Tibial nerve (tissue), 4 donors: ENCODE data around the gene HAP1. TPM values are rescaled to one million over a fixed set of nuclear protein-coding genes. Genes with fewer than 3 reads are reported as not detected.

ENCODE experiments used
- DNase-seq, 2 donors: peaks; one replicate each; pipeline ENCODE4 v3.0.0-alpha.2; 2019; ENCODE audit warnings: low spot score in 2 of 2
- H3K27ac ChIP-seq, 4 donors: fragments of 200-600 bp; sonication (generic) in 3 of 4; one replicate each; pipeline ENCODE4 v1.5.1; 2017 to 2019; ENCODE audit warnings: mild to moderate bottlenecking in 1 of 4
- H3K27me3 ChIP-seq, 2 donors: fragments of 200-600 bp; sonication (generic) in 1 of 2; one replicate each; pipeline versions ENCODE4 v1.5.1 to v1.6.0; 2017 to 2019
- H3K36me3 ChIP-seq, 3 donors: fragments of 200-600 bp; sonication (generic); one replicate each; pipeline ENCODE4 v1.5.1; 2018 to 2019
- H3K4me1 ChIP-seq, 4 donors: fragments of 200-600 bp; sonication (generic) in 3 of 4; one replicate each; pipeline ENCODE4 v1.5.1; 2017 to 2019
- H3K4me3 ChIP-seq, 4 donors: fragments of 200-600 bp; sonication (generic) in 3 of 4; one replicate each; pipeline ENCODE4 v1.5.1; 2017 to 2019; ENCODE audit warnings: mild to moderate bottlenecking in 1 of 4, moderate library complexity in 1 of 4
- H3K9me3 ChIP-seq, 4 donors: fragments of 200-600 bp; sonication (generic) in 3 of 4; one replicate each; pipeline ENCODE4 v1.5.1; 2017 to 2019
- EP300 ChIP-seq, 2 donors: sonication (generic); formaldehyde crosslinking; IDR thresholded peaks; one replicate each; pipeline ENCODE4 v1.6.1; 2017; ENCODE audit warnings: antibody characterized with exemption in 2 of 2, mild to moderate bottlenecking in 1 of 2
- POLR2A ChIP-seq, 2 donors: fragments of 450-650 bp; IDR thresholded peaks; one replicate each; pipeline ENCODE4 v1.6.1; 2017; ENCODE audit warnings: antibody characterized with exemption in 2 of 2, mild to moderate bottlenecking in 2 of 2, moderate library complexity in 2 of 2
- WGBS, 2 donors: methylation state at CpG; one replicate each; pipeline ENCODE4 v1.1.5; 2018; 5-methylcytosine and 5-hydroxymethylcytosine counted together
- total RNA-seq, 4 donors: library from RNA; depleted of rRNA; stranded (reverse); fragments of >200 nt; gene quantifications; one replicate each; pipeline ENCODE4 v1.1.0, GENCODE V29; 2016
- TF ChIP-seq, protein P1 (sequence below), 5 experiments: fragments of 200-600 bp in 3 of 5; fragments of 450-650 bp in 2 of 5; sonication (generic) in 3 of 5; IDR thresholded peaks; one replicate each; pipeline ENCODE4 v1.5.1; 2016 to 2019; ENCODE audit warnings: antibody characterized with exemption in 5 of 5, mild to moderate bottlenecking in 3 of 5, moderate library complexity in 2 of 5

HAP1 gene
- total RNA-seq, 4 donors from 2014 or later = 0.98 to 1.8 TPM; not detected in 2

DNA sequence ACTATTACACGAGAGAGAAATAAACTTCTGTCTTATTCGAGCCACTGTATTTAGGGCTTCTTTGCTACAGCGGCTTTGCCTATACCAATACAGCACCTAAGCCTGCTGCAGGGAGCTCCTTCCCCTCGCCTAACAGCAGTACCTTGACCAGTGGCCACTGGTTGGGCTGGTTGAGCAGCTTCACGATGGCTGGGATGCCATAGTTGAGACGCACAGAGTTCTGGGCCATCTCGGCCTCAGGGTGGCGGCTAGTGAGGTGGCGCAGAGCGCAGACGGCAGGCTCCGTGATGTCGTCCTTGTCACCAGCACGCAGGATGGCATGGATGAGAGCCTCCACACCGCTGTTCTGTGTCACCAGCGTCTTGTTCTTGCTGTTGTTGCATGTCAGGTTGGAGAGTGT is 28.4 kb upstream of the HAP1 start:
- peaks cover 3 to 98% (median 21%) of the 10 kb centered on the region in 3 donors for H3K36me3 ChIP-seq
- WGBS, 2 donors = 95 to 97% methylated on average over 16 of the region's 16 CpGs
- no peaks in the 10 kb centered on the region for H3K27me3 ChIP-seq

DNA sequence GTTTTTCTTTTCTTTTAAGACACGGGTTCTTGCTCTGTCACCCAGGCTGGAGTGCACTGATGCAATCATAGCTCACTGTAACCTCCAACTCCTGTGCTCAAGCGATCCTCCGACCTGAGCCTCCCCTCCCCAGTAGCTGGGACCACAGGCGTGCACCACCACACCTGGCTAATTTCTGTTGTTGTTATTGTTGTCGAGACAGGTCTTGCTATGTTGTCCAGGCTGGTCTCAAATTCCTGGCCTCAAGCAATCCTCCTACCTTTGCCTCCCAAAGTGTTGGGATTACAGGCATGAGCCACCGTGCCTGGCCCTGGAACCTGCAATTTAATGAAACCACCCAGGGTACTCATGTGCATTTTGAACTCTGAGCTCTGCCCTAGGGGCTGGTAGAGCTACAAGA is 27.9 kb upstream of the HAP1 start:
- Histone ChIP-seq H3K4me1 (no peaks in the 10 kb centered on the region), H3K27ac (no peak overlapping the region), H3K27me3 (no peaks in the 10 kb centered on the region), H3K9me3 (no peaks in the 10 kb centered on the region), H3K36me3 (peaks cover 3 to 98% (median 21%) of the 10 kb centered on the region in 3 donors), H3K4me3 (no peak overlapping the region)
- no peak for DNase-seq
- TF ChIP-seq POLR2A (IDR thresholded peaks at IDR 0.05) (no peak), EP300 (IDR thresholded peaks at IDR 0.05) (no peak)
- TF ChIP-seq, protein P1, sequence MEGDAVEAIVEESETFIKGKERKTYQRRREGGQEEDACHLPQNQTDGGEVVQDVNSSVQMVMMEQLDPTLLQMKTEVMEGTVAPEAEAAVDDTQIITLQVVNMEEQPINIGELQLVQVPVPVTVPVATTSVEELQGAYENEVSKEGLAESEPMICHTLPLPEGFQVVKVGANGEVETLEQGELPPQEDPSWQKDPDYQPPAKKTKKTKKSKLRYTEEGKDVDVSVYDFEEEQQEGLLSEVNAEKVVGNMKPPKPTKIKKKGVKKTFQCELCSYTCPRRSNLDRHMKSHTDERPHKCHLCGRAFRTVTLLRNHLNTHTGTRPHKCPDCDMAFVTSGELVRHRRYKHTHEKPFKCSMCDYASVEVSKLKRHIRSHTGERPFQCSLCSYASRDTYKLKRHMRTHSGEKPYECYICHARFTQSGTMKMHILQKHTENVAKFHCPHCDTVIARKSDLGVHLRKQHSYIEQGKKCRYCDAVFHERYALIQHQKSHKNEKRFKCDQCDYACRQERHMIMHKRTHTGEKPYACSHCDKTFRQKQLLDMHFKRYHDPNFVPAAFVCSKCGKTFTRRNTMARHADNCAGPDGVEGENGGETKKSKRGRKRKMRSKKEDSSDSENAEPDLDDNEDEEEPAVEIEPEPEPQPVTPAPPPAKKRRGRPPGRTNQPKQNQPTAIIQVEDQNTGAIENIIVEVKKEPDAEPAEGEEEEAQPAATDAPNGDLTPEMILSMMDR (IDR thresholded peaks at IDR 0.05) = no peak
- WGBS, 2 donors = 79 to 87% methylated on average over 6 of the region's 6 CpGs

More for the DNA sequence above, 28.4 kb upstream of the HAP1 start:
- Histone ChIP-seq H3K9me3 (no peaks in the 10 kb centered on the region), H3K4me3 (no peak overlapping the region), H3K27ac (no peak overlapping the region), H3K4me1 (no peaks in the 10 kb centered on the region)
- no peak for DNase-seq
- TF ChIP-seq, protein P1 (IDR thresholded peaks at IDR 0.05) = no peak
- TF ChIP-seq EP300 (IDR thresholded peaks at IDR 0.05) = no peak
- no peak for TF ChIP-seq POLR2A (IDR thresholded peaks at IDR 0.05)

DNA sequence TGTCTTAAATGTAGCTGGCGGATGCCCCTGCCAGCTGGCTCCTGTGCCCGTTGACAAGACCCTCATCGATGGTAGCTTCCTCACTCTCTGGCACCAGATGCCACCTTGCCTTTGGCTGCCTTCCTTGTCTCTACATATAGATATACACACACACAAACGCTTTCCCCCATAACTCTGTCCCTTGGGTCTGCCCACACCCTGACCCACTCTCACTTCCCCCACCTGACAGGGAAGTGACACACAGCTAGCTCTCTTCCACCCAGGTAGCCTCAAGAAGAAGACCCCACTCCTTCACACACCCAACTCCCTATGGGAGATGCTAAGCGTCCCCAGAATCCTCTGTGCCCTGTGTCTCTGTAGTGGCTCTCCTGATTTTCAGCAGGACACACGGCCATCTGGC is 26.4 kb upstream of the HAP1 start:
- no peak overlapping the region for H3K4me3 ChIP-seq
- H3K27me3 ChIP-seq = no peaks in the 10 kb centered on the region
- WGBS, 2 donors = 92 to 95% methylated on average over 6 of the region's 6 CpGs
- H3K36me3 ChIP-seq = peaks cover 3 to 98% (median 21%) of the 10 kb centered on the region in 3 donors
- no peaks in the 10 kb centered on the region for H3K4me1 ChIP-seq
- TF ChIP-seq, protein P1 (IDR thresholded peaks at IDR 0.05) = no peak
- TF ChIP-seq POLR2A (IDR thresholded peaks at IDR 0.05) (no peak), EP300 (IDR thresholded peaks at IDR 0.05) (no peak)
- H3K9me3 ChIP-seq = no peaks in the 10 kb centered on the region
- no peak for DNase-seq
- H3K27ac ChIP-seq = no peak overlapping the region

DNA sequence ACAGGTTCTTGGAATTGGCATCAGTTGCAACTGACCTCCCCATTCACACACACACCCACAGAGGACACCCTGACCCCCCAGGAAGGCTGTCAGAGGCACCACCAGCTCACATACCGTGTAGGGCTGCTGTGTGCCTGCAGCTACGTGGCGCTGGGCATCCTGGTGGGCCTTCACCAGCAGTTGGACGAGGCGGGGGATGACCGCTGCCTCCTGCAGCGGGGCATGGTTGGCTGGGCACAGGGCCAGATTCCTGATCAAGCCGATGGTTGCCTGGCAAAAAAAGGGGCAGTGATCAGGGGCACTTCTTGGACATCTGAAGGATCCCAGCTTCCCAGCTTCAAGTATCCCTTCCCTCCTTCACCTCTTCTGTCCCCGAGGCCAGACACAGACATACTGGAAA is 24.2 kb upstream of the HAP1 start:
- Histone ChIP-seq H3K4me3 (no peak overlapping the region), H3K27ac (no peak overlapping the region), H3K4me1 (no peaks in the 10 kb centered on the region), H3K27me3 (no peaks in the 10 kb centered on the region), H3K36me3 (peaks cover 0 to 97% (median 19%) of the 10 kb centered on the region in 3 donors), H3K9me3 (no peaks in the 10 kb centered on the region)
- TF ChIP-seq POLR2A (IDR thresholded peaks at IDR 0.05) = no peak
- TF ChIP-seq, protein P1 (IDR thresholded peaks at IDR 0.05) = no peak
- no peak for TF ChIP-seq EP300 (IDR thresholded peaks at IDR 0.05)
- 78 to 80% methylated on average over 9 of the region's 9 CpGs for WGBS, 2 donors
- DNase-seq = no peak

DNA sequence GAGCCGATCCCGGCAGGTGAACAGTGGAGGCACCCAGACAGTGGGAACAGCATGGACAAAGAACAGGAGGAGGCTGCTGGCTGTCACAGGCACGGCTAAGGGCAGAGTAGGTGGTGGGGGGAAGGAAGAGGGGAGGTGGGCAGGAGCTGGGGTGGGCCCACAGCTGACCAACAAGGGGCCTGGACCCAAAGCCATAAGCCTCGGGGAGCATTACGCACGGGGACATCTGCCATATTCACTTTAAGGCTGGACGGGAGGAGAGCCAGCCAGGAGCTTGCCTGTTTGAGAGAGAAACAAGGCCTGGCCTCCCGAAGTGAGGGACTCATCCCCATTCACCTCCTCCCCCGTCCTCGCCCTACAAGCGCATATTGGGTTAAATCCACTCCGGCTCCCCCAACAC is 19.6 kb upstream of the HAP1 start:
- Histone ChIP-seq H3K4me1 (no peaks in the 10 kb centered on the region), H3K36me3 (peaks cover 0 to 53% (median 0%) of the 10 kb centered on the region in 3 donors), H3K9me3 (no peaks in the 10 kb centered on the region), H3K27me3 (no peaks in the 10 kb centered on the region), H3K4me3 (no peak overlapping the region), H3K27ac (no peak overlapping the region)
- DNase-seq = no peak
- TF ChIP-seq POLR2A (IDR thresholded peaks at IDR 0.05) (no peak), EP300 (IDR thresholded peaks at IDR 0.05) (no peak)
- TF ChIP-seq, protein P1 (IDR thresholded peaks at IDR 0.05) = no peak
- WGBS, 2 donors = 79 to 86% methylated on average over 11 to 12 of the region's 12 CpGs
